GM23248 (cell line): ENCODE measurements around the gene ZC3H7A. TPM values are rescaled to one million over a fixed set of nuclear protein-coding genes. Genes with fewer than 3 reads are reported as not detected.

Experiments
- DNase-seq: peaks from one replicate; pipeline ENCODE4 v3.0.0-alpha.2; 2015
- H2AFZ ChIP-seq: fragments of 200-600 bp; sonication (generic); 2 replicates; pipeline ENCODE4 v1.6.1; 2016; ENCODE audit warnings: antibody characterized with exemption
- H3F3A ChIP-seq: fragments of 200-600 bp; sonication (generic); 2 replicates; pipeline ENCODE4 v1.6.1; 2016; ENCODE audit warnings: mild to moderate bottlenecking, antibody characterized with exemption, mixed run types; ENCODE audit not compliant: insufficient read depth
- H3K27ac ChIP-seq: fragments of 200-600 bp; sonication (generic); 2 replicates; pipeline ENCODE4 v1.5.1; 2016; ENCODE audit warnings: mild to moderate bottlenecking
- H3K27me3 ChIP-seq: fragments of 200-600 bp; sonication (generic); replicated peaks from 2 replicates; pipeline ENCODE4 v1.6.1; 2016; ENCODE audit warnings: mild to moderate bottlenecking; ENCODE audit not compliant: insufficient read depth
- H3K36me3 ChIP-seq: fragments of 200-600 bp; sonication (generic); 2 replicates; pipeline ENCODE4 v1.6.1; 2016; ENCODE audit warnings: low read depth, mild to moderate bottlenecking
- H3K4me1 ChIP-seq: fragments of 200-600 bp; sonication (generic); 2 replicates; pipeline ENCODE4 v1.6.1; 2016; ENCODE audit warnings: mild to moderate bottlenecking; ENCODE audit not compliant: insufficient read depth
- H3K4me2 ChIP-seq: fragments of 200-600 bp; sonication (generic); one replicate; pipeline ENCODE4 v1.6.1; 2016; ENCODE audit warnings: mild to moderate bottlenecking; ENCODE audit not compliant: unreplicated experiment
- H3K4me3 ChIP-seq: fragments of 200-600 bp; sonication (generic); 2 replicates; pipeline ENCODE4 v1.5.1; 2016; ENCODE audit warnings: mild to moderate bottlenecking
- H3K79me2 ChIP-seq: fragments of 200-600 bp; sonication (generic); 2 replicates; pipeline ENCODE4 v1.6.1; 2016; ENCODE audit warnings: mild to moderate bottlenecking; ENCODE audit not compliant: insufficient read depth
- H3K9ac ChIP-seq: fragments of 200-600 bp; sonication (generic); 2 replicates; pipeline ENCODE4 v1.6.1; 2016; ENCODE audit warnings: mild to moderate bottlenecking
- H3K9me2 ChIP-seq: fragments of 200-600 bp; sonication (generic); 2 replicates; pipeline ENCODE4 v1.6.1; 2016; ENCODE audit warnings: mixed run types, mild to moderate bottlenecking, moderate library complexity; ENCODE audit not compliant: insufficient read depth
- H3K9me3 ChIP-seq: fragments of 200-600 bp; sonication (generic); one replicate; pipeline ENCODE4 v1.6.1; 2017; ENCODE audit warnings: low read depth
- H4K20me1 ChIP-seq: fragments of 200-600 bp; sonication (generic); 2 replicates; pipeline ENCODE4 v1.6.0; 2016; ENCODE audit not compliant: insufficient read depth
- EZH2 ChIP-seq: fragments of 200-600 bp; sonication (generic); IDR thresholded peaks from 2 replicates; pipeline ENCODE4 v1.6.1; 2018; ENCODE audit warnings: antibody characterized with exemption, mild to moderate bottlenecking; ENCODE audit not compliant: insufficient read depth, poor library complexity, severe bottlenecking
- EZH2phosphoT487 ChIP-seq: fragments of 200-600 bp; sonication (generic); IDR thresholded peaks from 2 replicates; pipeline ENCODE4 v1.6.1; 2018; ENCODE audit warnings: antibody characterized with exemption, moderate library complexity, mild to moderate bottlenecking, low read depth; ENCODE audit not compliant: insufficient read depth
- WGBS, 2 experiments: methylation state at CpG; one replicate each; pipeline ENCODE4 v1.1.6; 2015 to 2017; ENCODE audit warnings: low lambda C conversion rate in 2 of 2, low coverage in 1 of 2; ENCODE audit errors: missing lambda C conversion rate in 2 of 2; 5-methylcytosine and 5-hydroxymethylcytosine counted together
- in situ Hi-C: fragments of 300-500 bp; cut with MboI; formaldehyde crosslinking; loops from 2 replicates; pipeline ENCODE4 v1.15.0; 2020
- polyA plus RNA-seq: library from polyadenylated mRNA; unstranded; fragments of >200 nt; fragmentation: Nextera tagmentation; extraction: Ambion mirVana; gene quantifications from 2 replicates; pipeline ENCODE4 v1.2.1, GENCODE V29; 2016
- total RNA-seq: library from RNA; depleted of rRNA; stranded (reverse); fragments of >200 nt; shearing (Covaris generic); gene quantifications from 2 replicates; pipeline ENCODE4 v1.2.3, GENCODE V29; 2014

Gene ZC3H7A
- total and polyA plus RNA-seq, 2 experiments from 2014 or later, result 33.6 to 48.0 TPM

DNA sequence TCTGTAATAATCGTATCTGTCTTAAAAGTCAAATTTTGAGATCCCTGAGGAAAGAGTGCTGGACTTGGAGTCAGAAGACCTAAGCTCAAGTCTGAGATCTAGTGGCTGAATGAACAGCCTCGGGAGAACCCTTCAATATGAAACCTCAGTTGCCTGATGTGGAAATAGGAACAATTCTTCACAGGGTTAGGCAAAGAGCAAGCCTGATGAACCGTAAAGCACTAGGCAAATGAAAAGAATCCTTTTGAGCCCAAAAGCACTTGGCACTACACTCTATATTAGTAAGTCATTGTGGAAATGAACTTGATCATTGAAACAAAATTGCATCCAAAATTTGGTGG is 74.6 kb downstream of the ZC3H7A start:
- Histone ChIP-seq H2AFZ (no peak overlapping the region), H3K36me3 (peaks cover 65% of the 10 kb centered on the region), H3K79me2 (peaks cover 58% of the 10 kb centered on the region), H4K20me1 (no peaks in the 10 kb centered on the region), H3K9me2 (no peaks in the 10 kb centered on the region), H3K4me1 (no peaks in the 10 kb centered on the region; the same call in 1 of the 2 replicates), H3K4me2 (no peak overlapping the region), H3K9me3 (no peaks in the 10 kb centered on the region), H3K27me3 (no peaks in the 10 kb centered on the region), H3K9ac (no peak overlapping the region), H3K27ac (no peak overlapping the region), H3K4me3 (no peak overlapping the region), H3F3A (peaks cover 17% of the 10 kb centered on the region; the same call in 1 of the 2 replicates)
- in situ Hi-C loops, result loop anchor here (10.0 kb wide), 1 partner anchor 328 kb away; no protein-coding TSS in a partner anchor
- TF ChIP-seq EZH2phosphoT487 (no peak), EZH2 (no peak)
- WGBS, 2 experiments, result 94 to 98% methylated on average over 3 of the region's 3 CpGs
- no peak for DNase-seq

DNA sequence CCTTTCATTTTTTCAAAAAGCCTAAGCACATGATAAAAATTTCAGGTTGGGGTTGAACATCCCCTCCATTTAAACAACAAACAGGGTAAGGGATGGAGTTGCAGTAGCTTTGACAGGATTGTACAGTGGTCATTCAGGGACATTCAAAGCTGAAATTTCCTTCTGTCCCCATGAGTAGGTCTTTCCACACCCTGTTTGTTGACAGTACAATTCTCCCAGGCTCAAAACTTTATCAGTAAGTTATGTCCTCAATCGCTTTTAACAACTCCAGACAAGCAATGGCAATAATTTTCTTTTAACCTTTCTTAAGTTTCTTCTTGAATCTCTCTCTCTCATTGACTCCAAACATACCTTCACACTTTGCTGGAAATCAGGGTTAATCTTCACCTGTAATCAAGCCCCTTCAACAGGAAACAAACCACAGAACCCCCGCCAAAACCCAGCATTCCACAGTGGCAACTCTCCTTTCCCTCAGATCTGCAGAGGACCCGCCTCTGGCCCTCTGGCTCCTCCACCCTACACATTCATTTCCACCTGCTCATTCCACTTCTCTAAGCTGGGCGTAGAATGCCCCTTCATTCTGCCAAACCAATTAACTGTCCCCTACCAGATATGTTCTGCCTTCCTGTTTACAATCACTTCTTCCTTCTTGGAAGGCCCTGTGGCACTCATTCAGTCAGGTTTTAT is 75.1 kb downstream of the ZC3H7A start:
- Histone ChIP-seq H3K4me3 (no peak overlapping the region), H3K4me1 (no peaks in the 10 kb centered on the region; the same call in 1 of the 2 replicates), H3K9me2 (no peaks in the 10 kb centered on the region), H2AFZ (no peak overlapping the region), H3K27ac (no peak overlapping the region), H3F3A (peaks cover 17% of the 10 kb centered on the region; the same call in 1 of the 2 replicates), H3K9ac (no peak overlapping the region), H3K27me3 (no peaks in the 10 kb centered on the region), H3K4me2 (no peak overlapping the region), H3K9me3 (no peaks in the 10 kb centered on the region), H4K20me1 (no peaks in the 10 kb centered on the region), H3K79me2 (peaks cover 54% of the 10 kb centered on the region), H3K36me3 (peaks cover 65% of the 10 kb centered on the region)
- no peak for DNase-seq
- in situ Hi-C loops, result loop anchor here (10.0 kb wide), 1 partner anchor 327 kb away; no protein-coding TSS in a partner anchor
- TF ChIP-seq EZH2phosphoT487, result no peak
- no peak for TF ChIP-seq EZH2
- WGBS, 2 experiments, result 92 to 96% methylated on average over 4 of the region's 4 CpGs

DNA sequence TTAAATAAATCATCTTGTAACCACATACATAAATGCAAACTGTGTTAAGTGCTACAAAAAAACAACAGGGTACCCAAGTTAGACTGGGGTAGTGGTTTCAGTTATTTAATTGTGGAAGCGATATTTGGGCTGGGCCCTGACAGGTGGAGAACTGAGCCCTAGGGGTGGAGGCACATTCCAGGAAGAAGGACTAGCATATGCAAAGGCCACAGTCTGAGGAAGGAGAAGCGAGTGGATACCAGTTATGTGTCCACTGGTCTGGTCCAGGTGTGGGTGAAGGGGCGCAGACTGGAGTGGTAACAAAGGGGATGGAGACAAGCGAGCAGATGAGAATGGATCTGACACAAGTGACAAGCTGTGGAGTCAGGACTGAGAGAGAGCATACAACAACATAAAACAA is 77.3 kb downstream of the ZC3H7A start:
- Histone ChIP-seq H3K9me2 (no peaks in the 10 kb centered on the region), H4K20me1 (no peaks in the 10 kb centered on the region), H3K27me3 (no peaks in the 10 kb centered on the region), H3K79me2 (peaks cover 35% of the 10 kb centered on the region), H3F3A (peaks cover 34% of the 10 kb centered on the region; the same call in 1 of the 2 replicates), H3K36me3 (peaks cover 62% of the 10 kb centered on the region), H3K27ac (no peak overlapping the region), H3K9ac (no peak overlapping the region), H3K9me3 (no peaks in the 10 kb centered on the region), H3K4me2 (no peak overlapping the region), H3K4me1 (no peaks in the 10 kb centered on the region), H2AFZ (no peak overlapping the region), H3K4me3 (no peak overlapping the region)
- DNase-seq, result no peak
- WGBS, 2 experiments, result 99% methylated on average over 4 of the region's 4 CpGs
- in situ Hi-C loops, result loop anchor here (10.0 kb wide), 1 partner anchor 325 kb away; no protein-coding TSS in a partner anchor
- no peak for TF ChIP-seq EZH2
- TF ChIP-seq EZH2phosphoT487, result no peak

DNA sequence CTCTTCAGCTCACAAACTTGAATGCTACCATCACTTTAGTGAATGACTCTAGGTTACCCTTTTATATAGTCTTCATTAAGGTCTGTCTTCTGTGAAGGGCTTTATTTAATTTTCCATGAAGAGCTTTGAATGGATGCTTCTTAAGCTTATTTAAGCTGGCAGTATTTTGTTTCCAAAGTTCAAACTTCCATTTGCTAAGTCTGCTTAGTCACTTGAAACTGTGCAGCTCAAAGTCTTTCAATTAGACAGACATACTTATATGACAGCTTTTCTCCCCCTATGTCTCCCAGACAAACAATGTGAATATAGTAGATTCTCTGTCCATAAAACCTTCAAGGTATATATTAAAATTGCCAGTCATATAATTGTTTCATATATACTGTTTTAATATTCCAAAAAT is 77.9 kb downstream of the ZC3H7A start:
- H3K27ac ChIP-seq, result no peak overlapping the region
- no peaks in the 10 kb centered on the region for H4K20me1 ChIP-seq
- H3K9me2 ChIP-seq, result no peaks in the 10 kb centered on the region
- H3K27me3 ChIP-seq, result no peaks in the 10 kb centered on the region
- no peak overlapping the region for H3K9ac ChIP-seq
- DNase-seq, result no peak
- TF ChIP-seq EZH2phosphoT487 (no peak), EZH2 (no peak)
- H3K36me3 ChIP-seq, result peaks cover 57% of the 10 kb centered on the region
- no peak overlapping the region for H3K4me3 ChIP-seq
- in situ Hi-C loops, result no loop called here
- H2AFZ ChIP-seq, result no peak overlapping the region
- no peaks in the 10 kb centered on the region for H3K4me1 ChIP-seq
- no peaks in the 10 kb centered on the region for H3K9me3 ChIP-seq
- H3K79me2 ChIP-seq, result peaks cover 32% of the 10 kb centered on the region
- H3K4me2 ChIP-seq, result no peak overlapping the region
- H3F3A ChIP-seq, result peaks cover 35% of the 10 kb centered on the region; the same call in 1 of the 2 replicates

DNA sequence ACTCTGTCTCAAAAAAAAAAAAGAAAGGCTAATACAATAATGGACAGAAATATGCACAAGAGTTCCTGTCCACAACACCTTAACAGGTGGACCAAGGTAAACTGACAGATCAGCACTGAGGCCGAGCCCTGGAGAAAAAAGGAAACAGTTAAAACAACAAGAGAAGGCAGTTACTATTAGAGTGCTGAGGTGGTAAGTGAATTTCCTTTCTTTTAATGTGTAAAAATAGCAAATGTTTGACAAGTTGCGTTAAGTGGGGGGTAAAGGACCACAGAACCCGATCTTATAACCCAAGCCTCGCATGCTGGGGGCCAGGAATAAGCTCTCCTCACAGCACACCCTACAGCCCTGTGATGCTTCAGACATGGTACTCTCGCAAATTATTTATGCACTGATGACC is 79.2 kb downstream of the ZC3H7A start:
- Histone ChIP-seq H3F3A (peaks cover 35% of the 10 kb centered on the region; the same call in 1 of the 2 replicates), H3K9ac (no peak overlapping the region), H3K9me2 (no peaks in the 10 kb centered on the region), H3K4me1 (no peaks in the 10 kb centered on the region), H3K4me3 (no peak overlapping the region), H2AFZ (no peak overlapping the region), H3K27me3 (no peaks in the 10 kb centered on the region), H3K36me3 (peaks cover 55% of the 10 kb centered on the region), H4K20me1 (no peaks in the 10 kb centered on the region), H3K27ac (no peak overlapping the region), H3K79me2 (peaks cover 27% of the 10 kb centered on the region), H3K4me2 (no peak overlapping the region), H3K9me3 (no peaks in the 10 kb centered on the region)
- no peak for TF ChIP-seq EZH2
- no peak for TF ChIP-seq EZH2phosphoT487
- 81 to 82% methylated on average over 5 of the region's 5 CpGs for WGBS, 2 experiments
- DNase-seq, result no peak
- in situ Hi-C loops, result no loop called here
